Subcutaneous abdominal adipose tissue (tissue), 5 donors: ENCODE results near the gene FTL.

Source experiments
- H3K27ac ChIP-seq: one replicate; pipeline ENCODE4 v1.7.0; 2013; ENCODE audit warnings: low read depth, mild to moderate bottlenecking, inconsistent platforms, low read length, moderate library complexity
- H3K27me3 ChIP-seq, 5 donors: one replicate each; pipeline ENCODE4 v1.7.0; 2013; ENCODE audit warnings: low read length in 5 of 5, inconsistent platforms in 1 of 5; ENCODE audit not compliant: control insufficient read depth in 5 of 5, insufficient read depth in 4 of 5
- H3K36me3 ChIP-seq, 5 donors: one replicate each; pipeline ENCODE4 v1.7.0; 2013; ENCODE audit warnings: low read length in 5 of 5; ENCODE audit not compliant: control insufficient read depth in 5 of 5, insufficient read depth in 5 of 5
- H3K4me1 ChIP-seq, 5 donors: one replicate each; pipeline ENCODE4 v1.7.0; 2013; ENCODE audit warnings: low read length in 5 of 5, mild to moderate bottlenecking in 3 of 5, moderate library complexity in 1 of 5; ENCODE audit not compliant: control insufficient read depth in 5 of 5, insufficient read depth in 5 of 5
- H3K4me3 ChIP-seq, 5 donors: one replicate each; pipeline ENCODE4 v1.7.0; 2013; ENCODE audit warnings: low read length in 5 of 5, low read depth in 1 of 5
- H3K9ac ChIP-seq, 5 donors: one replicate each; pipeline ENCODE4 v1.7.0; 2013; ENCODE audit warnings: low read length in 5 of 5, mild to moderate bottlenecking in 4 of 5, moderate library complexity in 3 of 5
- H3K9me3 ChIP-seq, 5 donors: one replicate each; pipeline ENCODE4 v1.7.0; 2013; ENCODE audit warnings: low read length in 5 of 5; ENCODE audit not compliant: control insufficient read depth in 5 of 5
- donor health status: healthy.
- donor health status: healthy.
- donor health status: healthy.
- donor health status: healthy.
- donor health status: healthy.

The FTL gene

DNA sequence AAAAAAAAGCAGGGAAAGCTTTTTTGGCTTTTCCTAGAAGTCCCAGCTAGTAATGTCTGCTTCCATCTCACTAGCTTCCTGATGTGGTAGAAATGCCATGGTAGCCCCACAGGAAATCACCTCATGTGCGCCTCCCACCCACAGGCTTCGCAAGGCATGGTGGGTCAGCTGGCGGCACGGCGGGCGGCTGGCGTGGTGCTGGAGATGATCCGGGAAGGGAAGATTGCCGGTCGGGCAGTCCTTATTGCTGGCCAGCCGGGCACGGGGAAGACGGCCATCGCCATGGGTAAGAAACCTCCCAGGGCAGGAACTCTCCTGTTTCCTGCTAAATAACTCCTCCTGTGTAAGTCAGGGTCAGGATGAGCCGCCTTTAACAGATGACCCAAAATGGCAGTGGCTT is 39.0 kb downstream of the FTL start:
- Histone ChIP-seq H3K4me3 (no peak overlapping the region), H3K9ac (no peak overlapping the region), H3K27me3 (no peaks in the 10 kb centered on the region), H3K4me1 (no peaks in the 10 kb centered on the region), H3K36me3 (peaks cover 3 to 59% (median 42%) of the 10 kb centered on the region in 5 donors), H3K9me3 (no peaks in the 10 kb centered on the region), H3K27ac (no peak overlapping the region)

DNA sequence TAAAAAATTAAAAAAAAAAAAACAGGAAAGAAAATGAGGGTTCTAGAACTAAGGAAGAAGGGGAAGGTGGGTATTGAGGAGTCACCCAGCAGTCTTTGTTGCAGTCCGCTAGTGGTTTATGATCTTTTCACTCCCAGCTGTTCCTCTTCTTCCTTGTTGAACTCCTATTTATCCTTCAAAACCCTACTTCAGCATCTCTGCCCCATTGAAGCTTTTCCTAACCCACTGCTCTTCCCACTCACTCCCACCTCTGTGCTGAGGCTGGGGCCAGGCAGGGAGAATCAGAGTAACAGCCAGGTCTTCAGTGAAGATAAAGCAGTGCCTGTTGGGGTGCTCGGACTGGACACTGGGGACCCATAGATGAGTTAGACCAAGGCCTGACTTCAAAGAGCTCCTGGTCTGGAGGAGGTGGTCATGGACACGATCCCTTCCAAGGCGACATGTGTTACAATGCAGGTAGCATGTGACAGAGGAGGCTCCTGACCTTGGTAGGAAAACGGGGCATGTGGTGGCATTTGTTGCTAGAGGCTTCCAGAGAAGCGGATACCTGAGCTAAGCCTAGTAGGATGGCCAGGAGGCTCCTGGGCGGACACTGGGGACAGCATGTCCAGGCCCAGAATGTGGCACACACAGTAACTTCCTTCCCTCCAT is 40.0 kb downstream of the FTL start:
- Histone ChIP-seq H3K36me3 (peaks cover 3 to 63% (median 50%) of the 10 kb centered on the region in 5 donors), H3K27me3 (no peaks in the 10 kb centered on the region), H3K4me3 (no peak overlapping the region), H3K27ac (no peak overlapping the region), H3K9ac (no peak overlapping the region), H3K9me3 (no peaks in the 10 kb centered on the region), H3K4me1 (no peaks in the 10 kb centered on the region)

DNA sequence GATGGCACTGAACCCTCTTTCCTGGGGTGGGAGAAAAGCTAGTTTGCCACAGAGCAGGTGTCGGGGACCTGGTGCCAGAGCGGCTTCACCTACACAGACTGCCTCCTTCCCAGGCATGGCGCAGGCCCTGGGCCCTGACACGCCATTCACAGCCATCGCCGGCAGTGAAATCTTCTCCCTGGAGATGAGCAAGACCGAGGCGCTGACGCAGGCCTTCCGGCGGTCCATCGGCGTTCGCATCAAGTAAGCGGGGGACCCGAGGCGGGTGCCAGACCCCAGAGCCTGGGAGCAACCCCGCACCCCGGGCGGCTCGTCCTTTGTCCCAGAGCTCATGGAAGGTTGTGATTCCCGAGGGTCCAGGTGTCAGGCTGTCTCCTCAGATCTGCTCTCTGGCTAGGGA is 41.8 kb downstream of the FTL start:
- H3K27ac ChIP-seq = no peak overlapping the region
- H3K36me3 ChIP-seq = peaks cover 3 to 81% (median 66%) of the 10 kb centered on the region in 5 donors
- no peak overlapping the region for H3K9ac ChIP-seq
- no peaks in the 10 kb centered on the region for H3K27me3 ChIP-seq
- H3K4me3 ChIP-seq = no peak overlapping the region
- no peaks in the 10 kb centered on the region for H3K4me1 ChIP-seq
- H3K9me3 ChIP-seq = no peaks in the 10 kb centered on the region

DNA sequence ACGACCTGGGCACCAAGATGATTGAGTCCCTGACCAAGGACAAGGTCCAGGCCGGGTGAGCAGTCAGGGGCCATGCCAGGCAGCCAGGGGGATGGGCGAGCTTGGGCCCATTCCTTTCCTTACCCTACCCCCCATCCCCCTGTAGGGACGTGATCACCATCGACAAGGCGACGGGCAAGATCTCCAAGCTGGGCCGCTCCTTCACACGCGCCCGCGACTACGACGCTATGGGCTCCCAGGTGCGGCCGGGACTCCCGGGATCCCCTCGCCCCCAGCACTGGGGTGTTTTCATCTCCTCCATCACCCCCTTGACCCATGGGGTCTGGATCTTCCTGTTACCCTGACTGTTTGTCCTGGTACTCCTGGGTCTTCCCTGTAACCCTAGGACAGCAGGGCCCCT is 44.7 kb downstream of the FTL start:
- no peaks in the 10 kb centered on the region for H3K9me3 ChIP-seq
- H3K4me3 ChIP-seq = no peak overlapping the region
- H3K9ac ChIP-seq = no peak overlapping the region
- no peaks in the 10 kb centered on the region for H3K4me1 ChIP-seq
- H3K27ac ChIP-seq = no peak overlapping the region
- H3K36me3 ChIP-seq = peaks cover 3 to 82% (median 72%) of the 10 kb centered on the region in 5 donors
- H3K27me3 ChIP-seq = no peaks in the 10 kb centered on the region

DNA sequence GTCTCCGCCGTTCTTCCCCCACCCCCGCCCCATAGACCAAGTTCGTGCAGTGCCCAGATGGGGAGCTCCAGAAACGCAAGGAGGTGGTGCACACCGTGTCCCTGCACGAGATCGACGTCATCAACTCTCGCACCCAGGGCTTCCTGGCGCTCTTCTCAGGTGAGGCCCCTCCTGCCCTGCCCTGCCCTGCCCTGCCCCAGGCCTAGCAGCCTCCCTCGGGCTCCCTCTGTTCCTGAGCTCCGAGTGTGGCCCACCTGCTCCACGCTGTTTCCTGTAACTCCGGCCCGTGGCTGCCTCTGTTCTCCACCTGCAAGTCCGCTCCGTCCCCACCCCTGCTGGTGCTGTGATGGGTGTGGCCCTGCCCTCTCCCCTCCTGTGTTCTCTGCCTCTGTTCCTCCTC is 45.3 kb downstream of the FTL start:
- Histone ChIP-seq H3K27ac (no peak overlapping the region), H3K9ac (no peak overlapping the region), H3K27me3 (no peaks in the 10 kb centered on the region), H3K36me3 (peaks cover 3 to 82% (median 72%) of the 10 kb centered on the region in 5 donors), H3K4me3 (no peak overlapping the region), H3K4me1 (no peaks in the 10 kb centered on the region), H3K9me3 (no peaks in the 10 kb centered on the region)

DNA sequence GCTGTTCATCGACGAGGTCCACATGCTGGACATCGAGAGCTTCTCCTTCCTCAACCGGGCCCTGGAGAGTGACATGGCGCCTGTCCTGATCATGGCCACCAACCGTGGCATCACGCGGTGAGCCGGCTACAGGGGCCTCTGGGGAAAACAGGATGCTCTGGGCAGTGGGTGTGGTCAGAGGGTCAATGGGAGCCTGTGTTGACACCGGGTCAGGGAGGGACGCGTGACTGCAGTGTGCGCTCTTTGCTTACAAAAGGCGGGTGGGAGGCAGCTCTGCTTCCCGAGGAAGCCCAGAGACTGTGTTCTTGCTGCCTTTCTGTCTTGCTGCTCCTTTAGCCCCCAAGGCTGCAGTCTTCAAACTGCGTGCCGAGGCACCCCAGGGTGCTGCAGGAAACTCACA is 46.1 kb downstream of the FTL start:
- H3K36me3 ChIP-seq = peaks cover 3 to 82% (median 71%) of the 10 kb centered on the region in 5 donors

DNA sequence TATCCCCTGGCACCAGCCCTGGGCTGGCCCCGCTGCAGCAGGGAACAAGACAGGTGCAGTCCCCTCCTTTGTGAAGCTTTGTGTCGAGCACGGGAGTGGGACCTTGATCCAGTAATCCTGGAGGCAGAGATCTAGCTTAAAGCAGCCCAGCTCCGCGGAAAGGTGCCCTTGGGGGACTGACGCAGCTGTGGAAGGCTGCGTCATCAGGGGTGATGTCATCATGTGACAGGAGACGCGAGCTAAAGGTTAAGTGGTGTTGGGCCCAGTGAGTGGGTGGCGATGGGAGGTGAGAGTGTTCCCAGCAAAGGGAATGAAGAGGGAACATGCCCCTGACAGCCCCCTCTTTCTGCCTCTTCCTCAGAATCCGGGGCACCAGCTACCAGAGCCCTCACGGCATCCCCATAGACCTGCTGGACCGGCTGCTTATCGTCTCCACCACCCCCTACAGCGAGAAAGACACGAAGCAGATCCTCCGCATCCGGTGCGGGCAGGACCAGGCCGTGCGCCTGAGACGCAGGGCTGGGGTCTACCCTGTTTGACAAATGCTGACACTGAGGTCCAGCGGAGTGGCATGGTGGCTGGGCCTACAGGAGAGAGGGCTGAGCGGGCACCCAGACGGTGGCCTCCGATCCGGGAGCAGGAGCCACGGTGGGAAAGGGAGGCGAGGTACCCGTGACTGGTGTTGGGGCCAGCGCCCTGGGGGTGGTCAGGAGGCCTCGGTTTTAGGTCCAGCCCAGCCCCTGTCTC is 49.2 kb downstream of the FTL start:
- no peak overlapping the region for H3K4me3 ChIP-seq
- peaks cover 0 to 69% (median 59%) of the 10 kb centered on the region in 5 donors for H3K36me3 ChIP-seq
- no peak overlapping the region for H3K27ac ChIP-seq
- no peaks in the 10 kb centered on the region for H3K9me3 ChIP-seq
- H3K4me1 ChIP-seq = peaks cover 0 to 21% (median 19%) of the 10 kb centered on the region in 5 donors
- peaks cover 0 to 11% (median 4%) of the 10 kb centered on the region in 5 donors for H3K27me3 ChIP-seq
- no peak overlapping the region for H3K9ac ChIP-seq

More for the DNA sequence above, 46.1 kb downstream of the FTL start:
- Histone ChIP-seq H3K27ac (no peak overlapping the region), H3K4me1 (no peaks in the 10 kb centered on the region), H3K27me3 (no peaks in the 10 kb centered on the region), H3K9me3 (no peaks in the 10 kb centered on the region), H3K9ac (no peak overlapping the region), H3K4me3 (no peak overlapping the region)

DNA sequence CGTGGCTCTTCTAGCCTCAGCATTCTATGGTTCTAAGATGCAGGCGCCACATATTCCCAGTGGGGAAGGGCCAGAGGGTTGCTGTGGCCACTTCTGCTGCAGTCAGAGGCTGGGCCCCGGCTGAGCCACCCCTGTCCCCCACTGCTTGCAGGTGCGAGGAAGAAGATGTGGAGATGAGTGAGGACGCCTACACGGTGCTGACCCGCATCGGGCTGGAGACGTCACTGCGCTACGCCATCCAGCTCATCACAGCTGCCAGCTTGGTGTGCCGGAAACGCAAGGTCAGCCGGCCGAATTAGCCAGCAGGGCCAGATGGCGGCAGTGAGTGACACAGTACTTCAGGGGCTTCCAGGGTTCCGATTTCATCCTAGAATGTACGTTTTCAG is 49.8 kb downstream of the FTL start:
- H3K9me3 ChIP-seq = no peaks in the 10 kb centered on the region
- H3K4me3 ChIP-seq = no peak overlapping the region
- H3K27me3 ChIP-seq = peaks cover 0 to 11% (median 4%) of the 10 kb centered on the region in 5 donors
- peaks cover 0 to 25% (median 23%) of the 10 kb centered on the region in 5 donors for H3K4me1 ChIP-seq
- H3K36me3 ChIP-seq = peaks cover 0 to 63% (median 54%) of the 10 kb centered on the region in 5 donors
- H3K27ac ChIP-seq = no peak overlapping the region
- no peak overlapping the region for H3K9ac ChIP-seq

DNA sequence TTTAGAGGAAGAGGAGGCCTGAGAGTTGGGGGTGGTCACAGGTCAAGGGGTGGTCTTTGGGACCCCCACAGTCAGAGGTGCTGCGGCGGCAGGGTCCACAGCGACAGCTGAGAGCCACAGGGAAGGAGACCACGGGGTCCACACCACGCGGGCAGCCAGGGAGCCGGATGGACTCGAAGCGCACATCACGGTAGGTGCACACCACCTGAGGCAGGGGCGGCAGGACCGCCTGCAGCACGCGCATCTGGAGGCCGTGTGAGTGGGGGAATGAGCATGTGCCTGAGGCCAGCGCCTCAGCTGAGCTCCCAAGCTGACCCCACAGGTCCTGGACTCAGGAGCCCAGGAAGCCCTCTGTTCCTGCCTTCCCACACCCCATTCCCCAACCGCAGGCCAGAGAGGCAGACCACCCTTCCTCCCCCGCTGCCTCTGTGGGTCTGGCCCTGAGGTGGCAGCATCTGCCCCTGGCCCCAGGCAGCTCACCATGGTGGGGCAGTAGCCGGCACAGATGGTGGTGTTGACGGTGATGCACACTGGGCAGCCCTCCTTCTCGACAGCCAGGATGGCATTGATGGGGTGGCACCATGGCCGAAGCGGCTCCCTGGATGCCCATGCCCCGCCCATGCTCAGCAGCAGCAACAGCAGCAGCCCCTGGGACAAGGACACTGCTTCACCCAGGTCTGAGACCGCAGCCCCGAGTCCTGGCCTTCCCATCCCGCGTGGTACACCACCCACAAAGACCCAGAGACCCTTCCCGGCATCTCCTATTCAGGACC is 51.1 kb downstream of the FTL start:
- Histone ChIP-seq H3K4me1 (peaks cover 0 to 25% (median 23%) of the 10 kb centered on the region in 5 donors), H3K27ac (no peak overlapping the region), H3K9ac (no peak overlapping the region), H3K4me3 (no peak overlapping the region), H3K27me3 (peaks cover 2 to 15% (median 6%) of the 10 kb centered on the region in 5 donors), H3K9me3 (no peaks in the 10 kb centered on the region), H3K36me3 (peaks cover 0 to 49% (median 40%) of the 10 kb centered on the region in 5 donors)
